GM12892 (cell line): Measurements from ENCODE around the gene FKRP.

Experiments used
- POLR2AphosphoS5 ChIP-seq: IDR thresholded peaks from 2 replicates; pipeline ENCODE4 v1.6.1; 2011; ENCODE audit warnings: low read depth, low read length, control low read depth
- TAF1 ChIP-seq: IDR thresholded peaks from 2 replicates; pipeline ENCODE4 v1.6.1; 2011; ENCODE audit warnings: low read depth, mild to moderate bottlenecking, control low read depth, low read length, borderline replicate concordance

DNA sequence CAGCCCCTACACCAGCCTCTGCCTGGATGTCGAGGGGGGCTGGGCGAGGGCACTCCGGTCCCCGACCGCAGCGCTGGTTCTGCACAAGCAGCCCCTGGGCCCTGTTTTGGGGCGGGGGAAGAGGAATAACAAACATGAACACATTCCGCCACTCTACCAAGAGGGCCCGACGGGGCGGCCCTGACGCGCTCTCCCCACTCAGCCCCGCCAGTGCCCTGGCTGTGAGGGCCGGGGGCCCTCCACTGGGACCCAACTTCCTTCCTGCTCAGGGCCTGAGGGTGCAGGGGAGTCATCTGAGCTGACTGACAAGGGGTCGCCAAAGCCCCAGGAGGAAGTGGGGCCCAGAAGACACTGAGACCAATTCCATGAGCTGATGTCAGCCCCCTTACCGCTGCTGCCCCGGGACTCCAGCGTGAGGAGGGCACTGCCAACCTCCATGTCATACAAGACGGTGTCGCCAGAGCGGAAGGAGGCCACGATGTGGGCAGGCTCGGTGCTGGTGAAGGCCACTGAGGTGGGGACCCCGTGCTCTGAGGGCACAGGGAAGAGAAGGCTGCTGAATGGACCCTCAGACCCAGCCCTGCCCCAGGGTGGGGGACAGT lies 23.3 kb upstream of the FKRP start:
- TF ChIP-seq TAF1: no peak
- no peak for TF ChIP-seq POLR2AphosphoS5
